GM12878 (cell line): ENCODE results near the gene DPH1. TPM values are rescaled to one million over a fixed set of nuclear protein-coding genes. Genes with fewer than 3 reads are reported as not detected.

Source experiments
- ATAC-seq: fragments of 200-7000 bp; cut with Tn5 transposase; 3 replicates; pipeline ENCODE4 v1.9.1; 2020; ENCODE audit warnings: mild to moderate bottlenecking, moderate library complexity
- BruUV-seq: library from RNA; stranded (reverse); fragments of 400-500 nt; replicated peaks from 2 replicates; lab custom pipeline; 2021; lab: Mats Ljungman, UMichigan
- CTCF ChIA-PET: fragments of 300-600 bp; sonication (Branson Sonifier 250); formaldehyde crosslinking; extraction: SDS; loops from one replicate; lab custom pipeline; 2021; ENCODE audit warnings: inconsistent platforms; lab: Yijun Ruan, JAX
- POLR2A ChIA-PET: fragments of 350-600 bp; formaldehyde crosslinking; extraction: SDS; loops from one replicate; lab custom pipeline; 2021; ENCODE audit warnings: inconsistent platforms; lab: Charles Lee
- RAD21 ChIA-PET: fragments of 300-600 bp; sonication (Branson Sonifier 250); formaldehyde crosslinking; loops from one replicate; lab custom pipeline; 2023; ENCODE audit warnings: antibody characterized with exemption; ENCODE audit not compliant: unreplicated experiment; lab: Charles Lee
- SMC1A ChIA-PET: fragments of 300-600 bp; sonication (Branson Sonifier 250); formaldehyde crosslinking; loops from one replicate; lab custom pipeline; 2023; ENCODE audit not compliant: unreplicated experiment, uncharacterized antibody; lab: Charles Lee
- DNase-seq: peaks from one replicate; pipeline ENCODE4 v3.0.0-alpha.2; 2011; ENCODE audit warnings: low read depth, low spot score
- FAIRE-seq: peaks from 3 replicates; lab custom pipeline; 2011; peaks lifted over from hg19 to GRCh38; lab: Jason Lieb, UNC
- H2AFZ ChIP-seq: 2 replicates; pipeline ENCODE4 v1.6.0; 2011; ENCODE audit warnings: low read depth, low read length, control low read depth; ENCODE audit not compliant: control insufficient read depth
- H3K27ac ChIP-seq: 2 replicates; pipeline ENCODE4 v1.5.1; 2011; ENCODE audit warnings: control low read depth; ENCODE audit not compliant: control insufficient read depth, insufficient read depth
- H3K27me3 ChIP-seq, 2 experiments: replicated peaks in 1 of 2; 2 replicates each; pipeline versions ENCODE4 v1.6.0 to v1.6.1; 2011; ENCODE audit warnings: low read length in 1 of 2; ENCODE audit not compliant: control insufficient read depth in 2 of 2, insufficient read depth in 2 of 2
- H3K36me3 ChIP-seq, 2 experiments: 2 replicates each; pipeline ENCODE4 v1.5.1; 2011; ENCODE audit warnings: low read length in 1 of 2; ENCODE audit not compliant: control insufficient read depth in 2 of 2, insufficient read depth in 2 of 2
- H3K4me1 ChIP-seq: 2 replicates; pipeline ENCODE4 v1.6.1; 2011; ENCODE audit warnings: mild to moderate bottlenecking, low read length, moderate library complexity, mixed read lengths; ENCODE audit not compliant: control insufficient read depth, insufficient read depth
- H3K4me2 ChIP-seq: 2 replicates; pipeline ENCODE4 v1.6.0; 2011; ENCODE audit warnings: control low read depth; ENCODE audit not compliant: control insufficient read depth, insufficient read depth
- H3K4me3 ChIP-seq: fragments of 200-600 bp; sonication (generic); 2 replicates; pipeline ENCODE4 v1.5.1; 2016
- H3K79me2 ChIP-seq: 2 replicates; pipeline ENCODE4 v1.6.0; 2011; ENCODE audit warnings: low read length; ENCODE audit not compliant: control insufficient read depth, insufficient read depth
- H3K9ac ChIP-seq: 2 replicates; pipeline ENCODE4 v1.8.0; 2011; ENCODE audit warnings: low read length, control low read depth, mixed read lengths; ENCODE audit not compliant: control insufficient read depth, insufficient read depth
- H3K9me3 ChIP-seq: replicated peaks from 3 replicates; pipeline ENCODE4 v1.5.1; 2011; ENCODE audit warnings: mild to moderate bottlenecking, low read length; ENCODE audit not compliant: control insufficient read depth, insufficient read depth
- H4K20me1 ChIP-seq: 2 replicates; pipeline ENCODE4 v1.6.0; 2011; ENCODE audit not compliant: control insufficient read depth, insufficient read depth
- BRCA1 ChIP-seq: IDR thresholded peaks from 2 replicates; pipeline ENCODE4 v1.6.1; 2011; ENCODE audit warnings: low read depth, low read length, improper control_type of control experiment
- ELK1 ChIP-seq: IDR thresholded peaks from 2 replicates; pipeline ENCODE4 v1.6.1; 2012; ENCODE audit warnings: low read depth, low read length, improper control_type of control experiment
- FOS ChIP-seq: IDR thresholded peaks from 3 replicates; pipeline ENCODE4 v1.6.1; 2011; ENCODE audit warnings: borderline replicate concordance; ENCODE audit not compliant: insufficient read length; ENCODE audit errors: extremely low read depth
- GATAD2B ChIP-seq: fragments of 450-650 bp; conservative IDR thresholded peaks from 2 replicates; pipeline ENCODE4 v1.6.1; 2017; ENCODE audit warnings: low read depth, mild to moderate bottlenecking, moderate library complexity
- MLLT1 ChIP-seq: fragments of 450-650 bp; IDR thresholded peaks from 2 replicates; pipeline ENCODE4 v1.6.1; 2016; ENCODE audit warnings: mild to moderate bottlenecking
- NBN ChIP-seq: fragments of 450-650 bp; IDR thresholded peaks from 2 replicates; pipeline ENCODE4 v1.6.1; 2016
- SIN3A ChIP-seq: IDR thresholded peaks from 2 replicates; pipeline ENCODE4 v1.6.1; 2012; ENCODE audit warnings: low read depth, low read length, improper control_type of control experiment
- STAT1 ChIP-seq: fragments of 450-650 bp; conservative IDR thresholded peaks from 2 replicates; pipeline ENCODE4 v1.6.1; 2014; ENCODE audit warnings: antibody characterized with exemption, mild to moderate bottlenecking
- TBL1XR1 ChIP-seq: IDR thresholded peaks from 2 replicates; pipeline ENCODE4 v1.6.1; 2012; ENCODE audit warnings: low read depth, low read length, improper control_type of control experiment
- ZNF622 ChIP-seq: fragments of 450-650 bp; IDR thresholded peaks from 2 replicates; pipeline ENCODE4 v1.6.1; 2017; ENCODE audit warnings: mild to moderate bottlenecking, inconsistent platforms
- WGBS: methylation state at CpG from one replicate; pipeline ENCODE4 v1.1.6; 2016; ENCODE audit warnings: low lambda C conversion rate; ENCODE audit not compliant: insufficient replicate concordance, insufficient coverage; ENCODE audit errors: missing lambda C conversion rate; 5-methylcytosine and 5-hydroxymethylcytosine counted together
- in situ Hi-C: fragments of 300-500 bp; cut with MboI; formaldehyde crosslinking; loops from 9 replicates; pipeline ENCODE4 v1.14.3; 2018; ENCODE audit warnings: mixed read lengths
- intact Hi-C: fragments of 100-400 bp; cut with micrococcal nuclease; formaldehyde crosslinking; loops from one replicate; pipeline ENCODE4 v1.14.2; 2022; ENCODE audit not compliant: unreplicated experiment
- polyA plus RNA-seq, 11 experiments: library from polyadenylated mRNA; depleted of rRNA in 4 of 11; unstranded in 6 of 11; stranded (reverse) in 5 of 11; fragments of >200 nt; fragmentation: Nextera tagmentation in 4 of 11; fragmentation: Illumina TruSeq in 1 of 11; extraction: Ambion mirVana in 4 of 11; extraction: Trizol in 1 of 11; gene quantifications; 1 replicate in 1 of 11; 2 replicates in 10 of 11; pipeline versions ENCODE4 v1.2.1 to v1.2.3, GENCODE V29; 2011 to 2016; ENCODE audit warnings: inconsistent platforms in 2 of 11, missing spikeins in 2 of 11, low read depth in 1 of 11
- total RNA-seq, 4 experiments: library from RNA; depleted of rRNA in 3 of 4; stranded (reverse); fragments of >200 nt in 3 of 4; fragmentation: Illumina TruSeq in 1 of 4; extraction: Trizol in 1 of 4; gene quantifications; 2 replicates each; pipeline versions ENCODE4 v1.2.1 to v1.2.3, GENCODE V29; 2013 to 2021

Gene DPH1
- total and polyA plus RNA-seq, 10 of the 15 experiments (the other 5 are each of a cell fraction or from before 2014, with no cell fraction given): 0.29 to 33.6 (median 20.2) TPM

GRCh38 chr17:2033153-2033552, 3.2 kb downstream of the DPH1 start:
- no peak overlapping the region for H3K27ac ChIP-seq
- peaks cover 10% of the 10 kb centered on the region for H3K79me2 ChIP-seq
- peaks cover 11% of the 10 kb centered on the region; the same call in 1 of the 2 replicates for H3K4me1 ChIP-seq
- SMC1A ChIA-PET: no interaction called here
- WGBS: 88% methylated on average over 7 of the region's 7 CpGs
- DNase-seq: no peak
- no peaks in the 10 kb centered on the region for H4K20me1 ChIP-seq
- no TSS peak for BruUV-seq
- RAD21 ChIA-PET: interaction anchor here (1.7 kb wide), 1 partner anchor 21 kb away, joined by 3 read pairs; no protein-coding TSS in a partner anchor
- no peak for ATAC-seq
- no peak overlapping the region for H3K9ac ChIP-seq
- intact Hi-C loops (no loop called here), in situ Hi-C loops (no loop called here)
- TF ChIP-seq FOS (no peak), NBN (no peak), ZNF622 (no peak), STAT1 (no peak), ELK1 (no peak), BRCA1 (no peak), MLLT1 (no peak), GATAD2B (no peak), TBL1XR1 (no peak), SIN3A (no peak)
- POLR2A ChIA-PET: interaction anchor here (0.5 kb wide), 1 partner anchor 67 kb away, joined by 7 read pairs; no protein-coding TSS in a partner anchor
- no peak overlapping the region for H2AFZ ChIP-seq
- no peaks in the 10 kb centered on the region for H3K9me3 ChIP-seq
- CTCF ChIA-PET: no interaction called here
- FAIRE-seq: no peak
- H3K36me3 ChIP-seq: peaks cover 5 to 7% of the 10 kb centered on the region in 2 experiments; a peak in 3 of 4 replicates
- H3K4me2 ChIP-seq: no peak overlapping the region
- H3K27me3 ChIP-seq: peaks cover 0 to 2% of the 10 kb centered on the region in 2 experiments; a peak in 2 of 4 replicates
- H3K4me3 ChIP-seq: no peak overlapping the region
